Heart right ventricle (tissue), 16 donors: Measurements from ENCODE around the gene TRIM54. TPM values are rescaled to one million over a fixed set of nuclear protein-coding genes. Genes with fewer than 3 reads are reported as not detected.

Experiments
- ATAC-seq, 8 donors: fragments of 200-7000 bp; cut with Tn5 transposase; one replicate each; pipeline ENCODE4 v1.9.1; 2020; ENCODE audit warnings: mild to moderate bottlenecking in 8 of 8, moderate library complexity in 8 of 8, moderate number of reproducible peaks in 1 of 8
- DNase-seq, 2 donors: peaks; one replicate each; pipeline ENCODE4 v3.0.0-alpha.2; 2020
- H3K27ac ChIP-seq, 10 donors: fragments of 200-600 bp; sonication (generic) in 2 of 10; one replicate each; pipeline versions ENCODE4 v1.5.0 to v1.8.0; 2020 to 2022; ENCODE audit warnings: mild to moderate bottlenecking in 3 of 10
- H3K27me3 ChIP-seq, 7 donors: fragments of 200-600 bp; one replicate each; pipeline ENCODE4 v1.8.0; 2021 to 2022; ENCODE audit warnings: mild to moderate bottlenecking in 2 of 7
- H3K36me3 ChIP-seq, 9 donors: fragments of 200-600 bp; sonication (generic) in 1 of 9; one replicate each; pipeline versions ENCODE4 v1.5.0 to v1.8.0; 2020 to 2022; ENCODE audit warnings: mild to moderate bottlenecking in 2 of 9
- H3K4me1 ChIP-seq, 9 donors: fragments of 200-600 bp; sonication (generic) in 1 of 9; one replicate each; pipeline versions ENCODE4 v1.5.0 to v1.8.0; 2020 to 2022; ENCODE audit warnings: mild to moderate bottlenecking in 4 of 9
- H3K4me3 ChIP-seq, 10 donors: fragments of 200-600 bp; sonication (generic) in 2 of 10; one replicate each; pipeline versions ENCODE4 v1.5.0 to v1.8.0; 2020 to 2022; ENCODE audit warnings: mild to moderate bottlenecking in 7 of 10, moderate library complexity in 2 of 10
- H3K9me3 ChIP-seq, 11 donors: fragments of 200-600 bp in 10 of 11; sonication (generic) in 2 of 11; one replicate each; pipeline versions ENCODE4 v1.5.0 to v1.8.0; 2013 to 2022; ENCODE audit warnings: mild to moderate bottlenecking in 2 of 11, control low read depth in 1 of 11, moderate library complexity in 1 of 11
- WGBS, 2 donors: extraction: QIAGEN DNeasy Blood & Tissue Kit; methylation state at CpG; one replicate each; pipeline ENCODE4 v1.1.7; 2013; ENCODE audit warnings: inconsistent platforms in 1 of 2; 5-methylcytosine and 5-hydroxymethylcytosine counted together
- intact Hi-C, 10 donors: fragments of 100-400 bp; cut with DNase I; formaldehyde crosslinking; loops; one replicate each; pipeline versions ENCODE4 v1.11.1 to v1.14.2; 2022
- polyA plus RNA-seq, 2 donors: library from polyadenylated mRNA; stranded (reverse); fragments of 200-250 nt; gene quantifications; one replicate each; pipeline ENCODE4 v1.2.3, GENCODE V29; 2013
- total RNA-seq, 10 donors: library from RNA; stranded (reverse); fragmentation: NEBNext Ultra II Directional in 3 of 10; extraction: Animal tissue kit (Norgen Biotek cat#: 25700) in 3 of 10; gene quantifications; one replicate each; pipeline versions ENCODE4 v1.2.1 to v1.2.4, GENCODE V29; 2021 to 2023
- TF ChIP-seq, protein P1 (sequence below), 9 donors: fragments of 200-600 bp; sonication (generic) in 2 of 9; IDR thresholded peaks; one replicate each; pipeline versions ENCODE4 v1.5.0 to v1.8.0; 2021 to 2022; ENCODE audit warnings: antibody characterized with exemption in 9 of 9, mild to moderate bottlenecking in 5 of 9, moderate library complexity in 1 of 9
- donor health status: Arrhythmogenic right ventricular cardiomyopathy.
- donor health status: ischemic (EF 13 %, LVEDD 7.1; RV severe dilation, severe dysfunction).
- donor health status: healthy with polysubstance abuse.
- donor health status: DM: no; HTN: yes; CAD: no.
- donor health status: DM: no; HTN: no; CAD: no.
- donor health status: ischemic (EF 25% LVEDD 6.9; RV normal size, moderate dysfunction).
- donor health status: ischemic (EF 25% LVEDD 5.7; RV mildly dilated, moderate dysfunction).
- donor health status: healthy.
- donor health status: DM: yes; HTN: yes; CAD: no.
- donor health status: Ischemic cardiomyopathy.
- donor health status: ischemic (EF 35%, LVEDD 5.7; RV mildly dilated, moderate dysfunction).
- donor health status: nonischemic (EF 11% LVEDD 7.7; RV severe dilation, severe dysfunction).
- donor health status: DM: yes; HTN: yes; CAD: no.
- donor health status: PGD.
- donor health status: ischemic (EF 29% LVEDD 5.4; RV normal size, mild dysfunction).
- donor health status: nonischemic (EF 23%, LVEDD 6.1; RV moderate dilation, normal function).

Gene TRIM54
- total and polyA plus RNA-seq, 12 donors, result 131 to 568 (median 249) TPM

DNA sequence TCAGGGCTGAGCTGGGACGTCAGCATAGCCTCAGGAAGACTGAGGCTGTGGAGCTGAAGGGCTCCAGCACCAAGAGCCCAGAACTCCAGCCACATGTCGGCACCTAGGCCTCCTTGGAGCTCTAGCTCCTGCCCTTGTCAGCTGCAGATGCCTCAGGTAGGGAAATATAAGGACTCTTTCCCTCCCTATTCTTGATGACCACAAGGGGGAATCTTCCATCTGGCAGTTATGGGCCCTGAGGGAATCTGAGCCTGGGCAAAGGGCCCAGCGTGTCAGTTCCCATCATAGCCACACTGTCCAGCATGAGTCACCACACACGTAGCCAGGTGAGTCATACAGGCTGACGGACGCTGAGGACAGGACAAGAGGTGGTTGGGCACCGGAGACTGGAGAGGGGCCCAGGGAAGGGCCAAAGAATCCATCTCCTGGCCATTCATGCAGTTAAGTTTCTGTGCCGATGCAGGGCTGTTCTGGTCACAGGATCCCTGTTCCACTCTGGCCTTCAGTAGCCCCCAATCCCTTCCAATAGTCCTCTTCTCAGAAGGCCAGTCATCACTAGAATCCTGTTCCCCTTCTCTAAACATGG is 38.8 kb downstream of the TRIM54 start:
- peak overlapping the region in 9 of 10 donors; percentile 27 to 98 (median 96) for H3K27ac ChIP-seq
- H3K4me1 ChIP-seq, result peaks cover 9 to 50% (median 31%) of the 10 kb centered on the region in 9 donors
- intact Hi-C loops, result loop anchor here in 3 of 10 donors (5.0 kb wide), 2 partner anchors 36 to 51 kb away; partner anchors contain the start of genes EIF2B4 (in 2 of the 3), SNX17 (in 2 of the 3) and GTF3C2 (in 1 of the 3)
- no peaks in the 10 kb centered on the region for H3K9me3 ChIP-seq
- TF ChIP-seq, protein P1, sequence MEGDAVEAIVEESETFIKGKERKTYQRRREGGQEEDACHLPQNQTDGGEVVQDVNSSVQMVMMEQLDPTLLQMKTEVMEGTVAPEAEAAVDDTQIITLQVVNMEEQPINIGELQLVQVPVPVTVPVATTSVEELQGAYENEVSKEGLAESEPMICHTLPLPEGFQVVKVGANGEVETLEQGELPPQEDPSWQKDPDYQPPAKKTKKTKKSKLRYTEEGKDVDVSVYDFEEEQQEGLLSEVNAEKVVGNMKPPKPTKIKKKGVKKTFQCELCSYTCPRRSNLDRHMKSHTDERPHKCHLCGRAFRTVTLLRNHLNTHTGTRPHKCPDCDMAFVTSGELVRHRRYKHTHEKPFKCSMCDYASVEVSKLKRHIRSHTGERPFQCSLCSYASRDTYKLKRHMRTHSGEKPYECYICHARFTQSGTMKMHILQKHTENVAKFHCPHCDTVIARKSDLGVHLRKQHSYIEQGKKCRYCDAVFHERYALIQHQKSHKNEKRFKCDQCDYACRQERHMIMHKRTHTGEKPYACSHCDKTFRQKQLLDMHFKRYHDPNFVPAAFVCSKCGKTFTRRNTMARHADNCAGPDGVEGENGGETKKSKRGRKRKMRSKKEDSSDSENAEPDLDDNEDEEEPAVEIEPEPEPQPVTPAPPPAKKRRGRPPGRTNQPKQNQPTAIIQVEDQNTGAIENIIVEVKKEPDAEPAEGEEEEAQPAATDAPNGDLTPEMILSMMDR (IDR thresholded peaks at IDR 0.05), result peak; percentile 17 to 56 (median 31)
- peaks cover 0 to 27% (median 3%) of the 10 kb centered on the region in 9 donors for H3K36me3 ChIP-seq
- DNase-seq (peak; percentile 63 to 76), ATAC-seq (peak; percentile 26 to 83 (median 76))
- 30 to 40% methylated on average over 8 of the region's 8 CpGs for WGBS, 2 donors
- no peaks in the 10 kb centered on the region for H3K27me3 ChIP-seq
- H3K4me3 ChIP-seq, result no peak overlapping the region

DNA sequence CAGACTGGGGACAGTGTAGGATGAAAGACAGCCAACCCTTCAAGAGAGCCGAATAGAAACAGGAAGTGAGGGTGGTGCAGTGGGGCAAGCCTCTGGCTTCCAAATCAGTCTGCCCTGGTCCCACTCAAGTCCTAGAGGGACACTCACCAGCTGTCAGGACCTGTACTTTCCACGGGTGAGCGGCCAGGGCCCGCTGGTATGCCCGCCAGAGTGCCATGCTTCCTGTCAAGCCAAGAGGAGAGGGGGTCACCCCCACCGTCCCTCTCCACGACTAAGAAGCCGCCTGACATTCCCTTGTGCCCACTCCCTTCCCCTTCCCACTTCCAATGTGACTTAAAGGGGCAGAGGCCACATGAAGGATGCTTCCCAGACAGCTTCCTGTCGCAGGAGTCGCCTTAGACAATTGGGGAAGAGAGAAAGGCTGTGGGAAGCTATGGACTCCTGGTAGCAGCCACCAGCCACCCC is 40.1 kb downstream of the TRIM54 start:
- 4% methylated on average over 10 of the region's 10 CpGs for WGBS, 2 donors
- H3K27me3 ChIP-seq, result no peaks in the 10 kb centered on the region
- H3K9me3 ChIP-seq, result no peaks in the 10 kb centered on the region
- peak overlapping the region in 9 of 10 donors; percentile 78 to 98 (median 96) for H3K27ac ChIP-seq
- TF ChIP-seq, protein P1 (IDR thresholded peaks at IDR 0.05), result no peak
- DNase-seq, result no peak
- H3K4me1 ChIP-seq, result peaks cover 6 to 41% (median 30%) of the 10 kb centered on the region in 9 donors
- peaks cover 0 to 31% (median 16%) of the 10 kb centered on the region in 9 donors for H3K36me3 ChIP-seq
- ATAC-seq, result peak; percentile 16 to 60 (median 38)
- H3K4me3 ChIP-seq, result peak overlapping the region; percentile 29 to 87 (median 76)
- intact Hi-C loops, result loop anchor here in 5 of 10 donors (2.0 to 5.0 kb wide), 3 partner anchors 34 to 50 kb away; partner anchors contain the start of genes GTF3C2 (in 4 of the 5), EIF2B4 (in 2 of the 5) and SNX17 (in 2 of the 5)

DNA sequence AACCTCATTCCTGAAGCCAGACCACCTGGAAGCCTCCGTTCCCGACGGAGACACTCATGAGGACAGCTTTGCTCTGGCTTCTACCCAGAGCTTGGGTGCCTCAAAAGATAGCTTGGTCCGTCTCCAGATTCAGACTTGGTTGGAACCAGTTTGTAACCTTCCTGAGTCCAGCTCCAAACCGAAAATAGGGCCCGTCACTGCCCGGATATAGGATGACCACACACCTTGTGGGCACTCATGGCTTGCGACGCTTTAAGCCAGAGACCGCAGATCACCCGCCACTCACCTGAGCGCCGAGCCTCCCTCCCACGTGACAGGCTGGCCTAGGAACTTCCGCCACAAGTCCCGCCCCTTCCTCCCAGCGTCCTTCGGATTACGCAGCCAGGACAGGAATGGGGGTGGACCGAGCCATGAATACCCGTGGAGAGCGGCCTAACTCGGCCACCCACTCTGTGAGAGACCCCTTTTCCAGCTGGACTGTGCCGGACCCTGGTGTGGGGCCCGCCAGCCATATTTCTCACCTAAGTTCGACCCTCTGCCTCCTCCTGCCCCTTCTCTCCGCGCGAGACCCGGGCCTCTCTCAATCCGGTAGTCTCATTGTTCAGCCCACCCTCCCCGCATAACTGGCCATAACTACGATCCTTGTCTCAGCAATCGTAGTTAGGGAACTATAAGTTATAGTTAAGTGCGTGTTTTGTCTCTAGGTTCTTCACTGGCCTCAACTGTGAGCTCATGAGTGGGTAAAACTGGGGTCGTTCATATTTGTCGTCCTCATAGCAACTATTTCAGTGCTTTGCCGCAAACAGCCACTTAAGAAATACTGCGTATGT is 40.8 kb downstream of the TRIM54 start, which contains the start of gene MPV17:
TSS of gene MPV17 (minus strand) at position 332 of the 830 bp plus-strand sequence. CDS start 580 bp downstream, outside the sequence.
- WGBS, 2 donors, result 0% methylated on average over 39 of the region's 39 CpGs
- intact Hi-C loops, result loop anchor here in 5 of 10 donors (2.0 to 5.0 kb wide), 3 partner anchors 34 to 49 kb away; partner anchors contain the start of genes GTF3C2 (in 4 of the 5), EIF2B4 (in 2 of the 5) and SNX17 (in 2 of the 5)
- ATAC-seq (peak; percentile 87 to 97 (median 94)), DNase-seq (peak; percentile 89 to 93)
- peak within 1 kb of the TSS; percentile 78 to 98 (median 95) for H3K27ac ChIP-seq
- no peaks in the 10 kb centered on the region for H3K27me3 ChIP-seq
- TF ChIP-seq, protein P1 (IDR thresholded peaks at IDR 0.05), result no peak
- peak within 1 kb of the TSS; percentile 29 to 87 (median 76) for H3K4me3 ChIP-seq
- H3K4me1 ChIP-seq, result peaks cover 6 to 41% (median 30%) of the 10 kb centered on the region in 9 donors
- peaks cover 0 to 36% (median 23%) of the 10 kb centered on the region in 9 donors for H3K36me3 ChIP-seq
- H3K9me3 ChIP-seq, result no peaks in the 10 kb centered on the region
